ENCODE measurements around the gene NUDT10. TPM values are rescaled to one million over a fixed set of nuclear protein-coding genes. Genes with fewer than 3 reads are reported as not detected.
"Not testable (repeated sequence)": the region's sequence is repeated elsewhere in the genome, so short reads cannot be mapped to it uniquely, and the experiment has no call there.

The NUDT10 gene
- total RNA-seq (2014; rRNA removed; shearing (Covaris generic)) (1.9 TPM in 1 of 2 replicates, not detected in the other), polyA plus RNA-seq (2016; fragmentation: Nextera tagmentation; extraction: Ambion mirVana) (0.37 and 0.43 TPM in 2 replicates)

DNA sequence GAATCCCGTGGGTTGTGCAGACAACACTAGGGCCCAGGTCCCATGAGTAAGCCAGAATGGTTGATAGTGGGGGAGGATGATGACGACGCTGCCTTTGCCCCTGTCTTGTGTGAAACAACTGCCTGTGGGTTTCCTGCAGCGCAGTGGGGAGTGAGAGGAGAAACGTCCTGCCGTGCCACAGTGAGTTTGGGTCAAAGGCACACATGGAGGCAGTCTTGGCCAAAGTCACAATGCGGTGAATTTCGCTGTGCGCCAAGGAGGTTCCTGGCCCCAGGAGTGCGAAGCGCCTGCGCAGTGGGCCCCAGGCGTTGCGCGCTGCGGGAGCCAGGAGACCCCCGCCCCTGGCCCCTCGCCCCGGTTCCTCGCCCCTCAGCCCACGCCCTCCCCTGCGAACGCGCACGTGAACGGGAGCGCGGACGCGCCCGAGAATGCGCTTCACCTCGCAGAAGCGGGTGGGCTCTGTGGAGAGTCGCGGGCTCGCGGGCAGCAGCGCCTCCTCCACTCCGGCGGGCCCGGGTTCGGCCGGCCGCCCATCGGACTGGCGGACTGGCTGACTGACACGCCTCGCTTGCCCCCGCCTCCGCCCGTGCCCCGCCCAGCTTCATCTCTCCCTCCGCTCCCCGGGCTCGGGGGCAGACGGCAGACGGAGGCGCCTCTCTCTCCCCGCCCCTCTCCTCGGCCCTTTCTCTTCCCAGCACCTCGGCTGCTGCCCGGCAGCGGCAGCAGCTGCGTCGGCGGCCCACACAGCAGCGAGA, at the start of gene NUDT10:
NUDT10 (plus strand) TSS at position 635 of the 755 bp plus-strand sequence. CDS start 144 bp downstream, outside the sequence.
- TF ChIP-seq EZH2phosphoT487 (IDR thresholded peaks at IDR 0.05; ENCODE audit: insufficient read depth, low read depth): no peak
- no peak for TF ChIP-seq EZH2 (IDR thresholded peaks at IDR 0.05; ENCODE audit: insufficient read depth, poor library complexity, severe bottlenecking)
- Histone ChIP-seq H3K9me2 (ENCODE audit: insufficient read depth) (no peaks in the 10 kb centered on the region), H3K9ac (no peak within 1 kb of the TSS), H3K36me3 (ENCODE audit: low read depth) (no peaks in the 10 kb centered on the region), H3K4me2 (ENCODE audit: unreplicated experiment) (peak within 1 kb of the TSS; percentile 57), H3K27me3 (replicated peaks; ENCODE audit: insufficient read depth) (no peaks in the 10 kb centered on the region), H3K79me2 (ENCODE audit: insufficient read depth) (no peaks in the 10 kb centered on the region), H2AFZ (peak within 1 kb of the TSS; percentile 77), H3F3A (ENCODE audit: insufficient read depth) (no peaks in the 10 kb centered on the region), H3K9me3 (ENCODE audit: low read depth) (no peaks in the 10 kb centered on the region), H4K20me1 (ENCODE audit: insufficient read depth) (no peaks in the 10 kb centered on the region), H3K4me1 (ENCODE audit: insufficient read depth) (no peaks in the 10 kb centered on the region), H3K4me3 (peak within 1 kb of the TSS; percentile 67), H3K27ac (no peak within 1 kb of the TSS)
- DNase-seq: peak; percentile 45
- in situ Hi-C loops (cut with MboI): no loop called here
- WGBS, 2 experiments (ENCODE audit: low coverage in 1 of 2, low lambda C conversion rate in 2 of 2, missing lambda C conversion rate in 2 of 2): 1 to 4% methylated on average over 14 to 24 of the region's 68 CpGs

DNA sequence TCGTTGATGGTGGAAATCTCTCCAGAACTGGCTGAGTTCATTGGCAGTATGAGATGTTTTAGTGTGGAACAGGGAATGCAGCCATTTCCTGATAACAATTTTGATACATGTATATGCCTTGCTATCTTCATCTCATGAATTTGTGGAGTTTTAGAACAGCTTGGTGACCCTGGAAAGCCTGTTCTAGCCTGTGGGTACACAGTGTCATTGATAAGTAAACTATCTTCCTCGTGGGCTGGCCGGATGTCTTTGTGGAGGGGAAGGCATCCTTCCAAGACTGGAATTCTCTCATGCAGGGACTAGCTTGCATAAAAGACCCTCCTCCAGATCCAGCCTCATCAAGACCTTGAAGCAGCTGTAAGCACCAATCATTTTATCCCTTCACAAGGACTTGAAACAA, 40.2 kb upstream of the NUDT10 start:
- Histone ChIP-seq H3K4me3 (no peak overlapping the region), H3K4me2 (ENCODE audit: unreplicated experiment) (no peak overlapping the region), H3K79me2 (ENCODE audit: insufficient read depth) (no peaks in the 10 kb centered on the region), H3K9me2 (ENCODE audit: insufficient read depth) (no peaks in the 10 kb centered on the region), H3K9me3 (ENCODE audit: low read depth) (no peaks in the 10 kb centered on the region), H3K4me1 (ENCODE audit: insufficient read depth) (no peaks in the 10 kb centered on the region), H3K27ac (no peak overlapping the region), H4K20me1 (ENCODE audit: insufficient read depth) (no peaks in the 10 kb centered on the region), H3K27me3 (replicated peaks; ENCODE audit: insufficient read depth) (no peaks in the 10 kb centered on the region), H3K36me3 (ENCODE audit: low read depth) (no peaks in the 10 kb centered on the region), H3K9ac (no peak overlapping the region), H3F3A (ENCODE audit: insufficient read depth) (no peaks in the 10 kb centered on the region), H2AFZ (no peak overlapping the region)
- in situ Hi-C loops (cut with MboI): no loop called here
- no peak for DNase-seq
- TF ChIP-seq EZH2 (IDR thresholded peaks at IDR 0.05; ENCODE audit: insufficient read depth, poor library complexity, severe bottlenecking) (no peak), EZH2phosphoT487 (IDR thresholded peaks at IDR 0.05; ENCODE audit: insufficient read depth, low read depth) (no peak)
- 4 to 7% methylated on average over 3 of the region's 3 CpGs for WGBS, 2 experiments (ENCODE audit: low coverage in 1 of 2, low lambda C conversion rate in 2 of 2, missing lambda C conversion rate in 2 of 2)

DNA sequence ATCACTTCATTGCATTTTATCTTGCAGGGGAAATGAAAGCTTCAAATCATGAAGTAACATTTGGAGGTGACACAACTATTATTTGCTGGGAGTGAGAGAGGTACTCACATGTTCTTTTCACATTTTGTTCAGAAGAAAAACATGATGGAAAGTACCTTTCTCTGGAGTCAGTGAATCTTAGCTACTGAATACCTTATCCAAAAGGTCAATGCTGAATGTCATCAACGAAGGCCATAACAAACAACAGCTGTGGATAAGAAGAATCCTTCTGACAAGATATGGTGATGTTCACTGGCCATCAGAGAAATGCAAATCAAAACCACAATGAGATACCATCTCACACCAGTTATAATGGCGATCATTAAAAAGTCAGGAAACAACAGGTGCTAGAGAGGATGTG, 36.5 kb upstream of the NUDT10 start:
- Histone ChIP-seq H3K36me3 (ENCODE audit: low read depth) (no peaks in the 10 kb centered on the region), H3K27ac (no peak overlapping the region), H3K9me3 (ENCODE audit: low read depth) (no peaks in the 10 kb centered on the region), H3K4me3 (no peak overlapping the region), H3K4me2 (ENCODE audit: unreplicated experiment) (no peak overlapping the region), H3F3A (ENCODE audit: insufficient read depth) (no peaks in the 10 kb centered on the region), H3K9ac (no peak overlapping the region), H3K79me2 (ENCODE audit: insufficient read depth) (no peaks in the 10 kb centered on the region), H2AFZ (no peak overlapping the region), H4K20me1 (ENCODE audit: insufficient read depth) (no peaks in the 10 kb centered on the region), H3K9me2 (ENCODE audit: insufficient read depth) (no peaks in the 10 kb centered on the region), H3K27me3 (replicated peaks; ENCODE audit: insufficient read depth) (no peaks in the 10 kb centered on the region), H3K4me1 (ENCODE audit: insufficient read depth) (no peaks in the 10 kb centered on the region)
- no peak for DNase-seq
- in situ Hi-C loops (cut with MboI): no loop called here
- WGBS, 2 experiments (ENCODE audit: low coverage in 1 of 2, low lambda C conversion rate in 2 of 2, missing lambda C conversion rate in 2 of 2): 15 to 17% methylated on average over 2 of the region's 2 CpGs
- TF ChIP-seq EZH2phosphoT487 (IDR thresholded peaks at IDR 0.05; ENCODE audit: insufficient read depth, low read depth) (no peak), EZH2 (IDR thresholded peaks at IDR 0.05; ENCODE audit: insufficient read depth, poor library complexity, severe bottlenecking) (no peak)

DNA sequence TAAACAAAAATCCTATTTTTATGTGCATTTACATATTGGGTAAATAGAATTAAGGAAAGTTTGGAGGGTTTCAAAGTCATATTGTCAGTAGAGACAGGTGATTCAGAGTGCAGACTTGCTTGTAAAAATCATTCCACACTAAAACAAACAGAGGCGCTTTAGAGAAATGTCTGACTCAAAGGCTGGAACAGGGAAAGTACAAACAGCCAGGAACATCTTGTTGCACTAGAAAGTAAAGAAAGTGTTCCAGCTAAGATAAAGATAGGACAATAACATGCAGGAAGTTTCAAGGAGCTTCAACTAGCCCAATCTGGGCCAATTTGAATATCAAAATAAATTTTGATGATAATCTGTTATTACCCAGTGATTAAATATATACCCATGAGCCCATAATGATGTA, 16.4 kb upstream of the NUDT10 start:
- Histone ChIP-seq H3K4me3 (no peak overlapping the region), H3K9ac (no peak overlapping the region), H2AFZ (no peak overlapping the region), H3F3A (ENCODE audit: insufficient read depth) (no peaks in the 10 kb centered on the region), H3K4me1 (ENCODE audit: insufficient read depth) (no peaks in the 10 kb centered on the region), H3K9me3 (ENCODE audit: low read depth) (no peaks in the 10 kb centered on the region), H3K9me2 (ENCODE audit: insufficient read depth) (no peaks in the 10 kb centered on the region), H3K36me3 (ENCODE audit: low read depth) (no peaks in the 10 kb centered on the region), H3K79me2 (ENCODE audit: insufficient read depth) (no peaks in the 10 kb centered on the region), H3K27ac (no peak overlapping the region), H4K20me1 (ENCODE audit: insufficient read depth) (no peaks in the 10 kb centered on the region), H3K4me2 (ENCODE audit: unreplicated experiment) (no peak overlapping the region), H3K27me3 (replicated peaks; ENCODE audit: insufficient read depth) (no peaks in the 10 kb centered on the region)
- DNase-seq: no peak
- in situ Hi-C loops (cut with MboI): no loop called here
- WGBS, 2 experiments (ENCODE audit: low coverage in 1 of 2, low lambda C conversion rate in 2 of 2, missing lambda C conversion rate in 2 of 2): 48 to 50% methylated on average over 1 of the region's 1 CpG
- no peak for TF ChIP-seq EZH2 (IDR thresholded peaks at IDR 0.05; ENCODE audit: insufficient read depth, poor library complexity, severe bottlenecking)
- no peak for TF ChIP-seq EZH2phosphoT487 (IDR thresholded peaks at IDR 0.05; ENCODE audit: insufficient read depth, low read depth)

DNA sequence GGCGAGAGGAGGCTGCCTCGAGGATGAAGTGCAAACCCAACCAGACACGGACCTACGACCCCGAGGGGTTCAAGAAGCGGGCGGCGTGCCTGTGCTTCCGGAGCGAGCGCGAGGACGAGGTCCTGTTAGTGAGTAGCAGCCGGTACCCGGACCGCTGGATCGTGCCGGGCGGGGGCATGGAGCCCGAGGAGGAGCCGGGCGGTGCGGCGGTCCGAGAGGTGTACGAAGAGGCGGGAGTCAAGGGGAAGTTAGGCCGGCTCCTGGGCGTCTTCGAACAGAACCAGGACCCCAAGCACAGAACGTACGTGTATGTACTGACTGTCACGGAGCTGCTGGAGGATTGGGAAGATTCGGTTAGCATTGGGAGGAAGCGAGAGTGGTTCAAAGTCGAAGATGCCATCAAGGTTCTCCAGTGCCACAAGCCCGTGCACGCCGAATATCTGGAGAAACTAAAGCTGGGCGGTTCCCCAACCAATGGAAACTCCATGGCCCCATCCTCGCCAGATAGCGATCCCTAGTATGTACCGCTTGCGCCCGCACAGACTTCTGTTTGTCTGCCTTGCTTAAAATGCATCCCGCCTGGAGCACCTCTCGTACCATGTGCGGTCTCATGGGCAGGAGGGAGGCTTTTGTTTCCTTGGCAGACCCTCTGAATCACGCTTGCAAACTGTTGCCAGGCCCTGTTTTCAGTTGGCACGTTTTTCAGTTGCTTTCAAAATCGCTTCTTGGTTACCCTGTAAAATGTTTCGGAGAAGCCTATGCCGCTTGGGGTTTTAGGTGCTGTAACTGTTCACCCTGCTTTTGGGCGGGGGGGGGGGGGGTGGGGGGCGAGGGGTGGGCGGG, 542 bp downstream of the NUDT10 start:
- H3K9ac ChIP-seq; H3K27me3 ChIP-seq (replicated peaks; ENCODE audit: insufficient read depth); H3K9me2 ChIP-seq (ENCODE audit: insufficient read depth); H3K27ac ChIP-seq; H3K36me3 ChIP-seq (ENCODE audit: low read depth); H3F3A ChIP-seq (ENCODE audit: insufficient read depth); in situ Hi-C loops (cut with MboI); H3K9me3 ChIP-seq (ENCODE audit: low read depth); H3K79me2 ChIP-seq (ENCODE audit: insufficient read depth); H4K20me1 ChIP-seq (ENCODE audit: insufficient read depth); H3K4me1 ChIP-seq (ENCODE audit: insufficient read depth): not testable (repeated sequence)
- Histone ChIP-seq H3K4me3 (peak overlapping the region; percentile 67), H2AFZ (peak overlapping the region; percentile 77), H3K4me2 (ENCODE audit: unreplicated experiment) (peak overlapping the region; percentile 57)
- peak; percentile 6 for DNase-seq
- WGBS, 2 experiments (ENCODE audit: low coverage in 1 of 2, low lambda C conversion rate in 2 of 2, missing lambda C conversion rate in 2 of 2): 1% methylated on average over 14 to 40 of the region's 56 CpGs
